HUES6 (cell line): Measurements from ENCODE around the gene GIPC1.

Experiments
- H3K27ac ChIP-seq: 2 replicates; pipeline ENCODE4 v1.7.0; 2013; ENCODE audit warnings: low read depth, mild to moderate bottlenecking, low read length, inconsistent platforms
- H3K27me3 ChIP-seq: 2 replicates; pipeline ENCODE4 v1.6.1; 2013; ENCODE audit warnings: low read length; ENCODE audit not compliant: control insufficient read depth, insufficient read depth
- H3K36me3 ChIP-seq: 2 replicates; pipeline ENCODE4 v1.6.1; 2013; ENCODE audit warnings: low read length; ENCODE audit not compliant: control insufficient read depth, insufficient read depth
- H3K4me1 ChIP-seq: 2 replicates; pipeline ENCODE4 v1.6.1; 2013; ENCODE audit warnings: low read length; ENCODE audit not compliant: control insufficient read depth, insufficient read depth
- H3K4me3 ChIP-seq: 2 replicates; pipeline ENCODE4 v1.5.1; 2013; ENCODE audit warnings: low read depth, low read length
- H3K9ac ChIP-seq: one replicate; pipeline ENCODE4 v1.6.1; 2013; ENCODE audit warnings: mild to moderate bottlenecking, low read length
- H3K9me3 ChIP-seq: 2 replicates; pipeline ENCODE4 v1.6.1; 2013; ENCODE audit warnings: low read depth, low read length; ENCODE audit not compliant: control insufficient read depth, insufficient read depth

GIPC1 gene

DNA sequence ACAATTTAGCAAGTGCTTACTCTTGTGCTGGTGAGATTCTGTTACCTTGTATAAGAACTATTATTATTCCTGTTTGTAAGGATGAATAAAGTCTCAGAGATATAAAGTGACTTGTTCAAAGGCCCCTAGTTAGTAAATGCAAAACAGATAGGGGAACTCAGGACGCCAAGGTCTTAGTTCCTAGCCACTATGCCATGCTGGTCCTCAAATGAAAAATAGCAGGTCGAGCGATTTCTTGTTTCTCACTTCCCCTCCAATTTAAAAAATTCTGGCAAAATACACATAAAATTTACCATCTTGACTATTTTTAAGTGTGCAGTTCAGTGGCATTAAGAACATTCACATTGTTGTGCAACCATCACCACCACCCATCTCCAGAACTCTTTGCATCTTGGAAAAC lies 34.6 kb upstream of the GIPC1 start:
- H3K9ac ChIP-seq, result no peak overlapping the region
- H3K36me3 ChIP-seq, result peaks cover 8% of the 10 kb centered on the region
- H3K4me1 ChIP-seq, result peaks cover 8% of the 10 kb centered on the region; the same call in 1 of the 2 replicates
- H3K27me3 ChIP-seq, result no peaks in the 10 kb centered on the region
- no peaks in the 10 kb centered on the region for H3K9me3 ChIP-seq
- H3K4me3 ChIP-seq, result peak overlapping the region; percentile 90
- no peak overlapping the region for H3K27ac ChIP-seq

DNA sequence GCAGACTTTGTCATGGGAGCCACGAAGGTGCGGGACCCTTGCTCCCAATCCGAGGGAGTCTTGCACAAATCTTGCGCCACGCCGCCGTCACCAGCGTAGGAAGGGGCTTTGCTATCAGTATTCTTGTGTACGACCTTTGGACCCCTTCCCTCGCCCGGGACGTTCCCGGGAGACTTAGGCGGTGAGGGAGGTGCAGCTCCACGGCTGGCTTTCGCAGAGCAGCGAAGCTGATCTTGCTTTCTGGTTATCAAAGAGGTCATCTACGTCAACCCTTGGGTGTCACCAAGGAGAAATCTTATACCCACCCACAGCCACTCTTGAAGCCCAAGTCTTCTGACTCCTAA lies 34.0 kb upstream of the GIPC1 start:
- no peaks in the 10 kb centered on the region for H3K9me3 ChIP-seq
- H3K27ac ChIP-seq, result peak overlapping the region; percentile 46
- H3K4me1 ChIP-seq, result peaks cover 10% of the 10 kb centered on the region; the same call in 1 of the 2 replicates

DNA sequence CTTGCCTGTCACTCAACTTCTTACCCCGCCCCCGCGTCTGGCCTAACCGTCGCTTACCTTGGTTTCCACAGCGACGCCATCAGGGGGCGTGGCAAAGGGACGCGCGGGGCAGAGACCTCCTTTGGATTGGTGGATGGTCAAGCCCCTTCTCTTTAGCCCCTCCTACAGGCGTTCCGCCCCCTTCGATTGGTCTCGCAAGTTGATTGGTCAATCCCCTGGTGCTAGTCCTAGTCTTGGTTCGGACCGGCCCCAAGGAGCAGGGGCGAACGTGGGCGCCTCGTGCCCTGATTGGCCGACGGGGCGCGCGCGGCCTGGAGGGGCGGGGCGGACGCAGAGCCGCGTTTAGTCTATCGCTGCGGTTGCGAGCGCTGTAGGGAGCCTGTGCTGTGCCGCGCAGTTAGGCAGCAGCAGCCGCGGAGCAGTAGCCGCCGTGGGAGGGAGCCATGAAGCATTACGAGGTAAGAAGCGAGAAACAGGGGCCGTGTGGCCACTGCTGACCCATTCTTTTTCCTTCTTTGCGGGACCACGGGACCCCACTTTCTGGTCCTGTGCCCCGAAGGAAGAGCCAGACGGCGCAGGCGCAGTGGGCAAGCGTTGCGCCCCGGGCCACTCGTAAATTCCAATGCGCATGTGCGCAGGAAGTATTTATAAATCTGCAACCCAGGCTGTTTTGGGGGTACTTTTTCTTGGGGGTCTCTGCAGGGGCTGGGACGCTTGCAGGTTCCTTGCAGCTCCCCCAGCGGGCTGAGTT lies 33.5 kb upstream of the GIPC1 start, which contains the start of gene TECR:
Gene TECR (plus strand): TSS at position 341 of the 751 bp plus-strand sequence. CDS start 103 bp downstream, at position 444.
- Histone ChIP-seq H3K36me3 (peaks cover 4% of the 10 kb centered on the region), H3K27ac (peak within 1 kb of the TSS; percentile 46), H3K27me3 (no peaks in the 10 kb centered on the region), H3K9me3 (no peaks in the 10 kb centered on the region), H3K4me1 (peaks cover 10% of the 10 kb centered on the region; the same call in 1 of the 2 replicates), H3K9ac (peak within 1 kb of the TSS; percentile 89), H3K4me3 (peak within 1 kb of the TSS; percentile 90)

More for the DNA sequence above, 34.0 kb upstream of the GIPC1 start:
- peaks cover 8% of the 10 kb centered on the region for H3K36me3 ChIP-seq
- no peaks in the 10 kb centered on the region for H3K27me3 ChIP-seq
- peak overlapping the region; percentile 89 for H3K9ac ChIP-seq
- peak overlapping the region; percentile 90 for H3K4me3 ChIP-seq

DNA sequence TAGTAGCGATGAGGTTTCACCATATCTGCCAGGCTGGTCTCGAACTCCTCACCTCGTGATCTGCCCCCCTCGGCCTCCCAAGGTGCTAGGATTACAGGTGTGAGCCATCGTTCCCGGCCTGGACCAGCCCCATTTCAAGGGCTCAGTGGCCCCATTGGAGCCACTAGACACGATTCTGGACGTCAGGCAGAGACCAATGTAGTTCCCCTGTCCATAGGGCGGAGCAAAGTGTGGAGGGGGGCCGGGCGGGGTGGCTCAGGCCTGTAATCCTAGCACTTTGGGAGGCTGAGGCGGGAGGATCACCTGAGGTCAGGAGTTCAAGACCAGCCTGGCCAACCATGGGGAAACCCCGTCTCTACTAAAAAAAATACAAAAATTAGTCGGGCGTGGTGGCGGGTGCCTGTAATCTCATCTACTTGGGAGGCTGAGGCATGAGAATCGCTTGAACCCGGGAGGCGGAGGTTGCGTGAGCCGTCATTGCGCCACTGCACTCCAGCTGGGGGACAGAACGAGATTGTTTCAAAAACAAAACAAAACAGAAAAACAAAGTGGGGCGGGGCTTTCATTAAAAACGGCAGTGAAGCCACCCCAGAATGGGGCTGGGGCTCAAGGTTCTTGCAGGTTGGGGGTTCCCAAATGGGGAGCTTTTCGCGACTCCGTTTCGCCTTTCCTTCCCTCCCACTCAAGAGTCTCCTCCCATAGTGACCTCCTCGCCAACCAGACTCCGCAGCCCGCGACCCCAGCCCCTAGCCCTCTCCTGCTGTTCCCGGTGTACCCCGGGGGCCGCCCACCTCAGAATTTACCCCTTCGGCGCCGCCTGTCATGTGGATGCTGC lies 32.7 kb upstream of the GIPC1 start:
- peak overlapping the region; percentile 63 for H3K4me3 ChIP-seq
- no peaks in the 10 kb centered on the region for H3K27me3 ChIP-seq
- peaks cover 10% of the 10 kb centered on the region; the same call in 1 of the 2 replicates for H3K4me1 ChIP-seq
- peaks cover 4% of the 10 kb centered on the region; the same call in 1 of the 2 replicates for H3K36me3 ChIP-seq
- H3K9ac ChIP-seq, result no peak overlapping the region
- no peak overlapping the region for H3K27ac ChIP-seq
- H3K9me3 ChIP-seq, result no peaks in the 10 kb centered on the region

DNA sequence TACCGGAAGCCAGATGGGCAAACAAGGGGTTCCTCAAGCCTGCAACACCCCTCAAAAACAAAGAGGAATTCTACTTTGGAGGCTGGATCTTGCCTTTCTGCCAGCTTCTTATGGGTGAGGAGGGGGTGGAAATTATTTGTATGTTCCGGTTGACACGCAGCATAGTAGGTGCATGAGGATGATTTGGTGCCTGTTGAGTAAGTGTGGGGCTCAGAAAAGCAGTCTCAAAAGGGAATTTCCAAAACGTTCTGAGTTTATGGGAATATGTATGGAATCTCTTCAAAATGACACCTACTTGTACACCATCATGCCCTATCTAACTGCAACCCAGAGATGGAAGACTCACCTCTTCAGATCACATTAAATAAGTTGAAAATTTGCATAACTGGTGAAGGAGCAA lies 30.5 kb upstream of the GIPC1 start:
- H3K27ac ChIP-seq, result no peak overlapping the region
- no peaks in the 10 kb centered on the region for H3K27me3 ChIP-seq
- H3K4me3 ChIP-seq, result no peak overlapping the region
- peaks cover 10% of the 10 kb centered on the region; the same call in 1 of the 2 replicates for H3K4me1 ChIP-seq
- no peaks in the 10 kb centered on the region for H3K9me3 ChIP-seq
- no peak overlapping the region for H3K9ac ChIP-seq
- H3K36me3 ChIP-seq, result no peaks in the 10 kb centered on the region

DNA sequence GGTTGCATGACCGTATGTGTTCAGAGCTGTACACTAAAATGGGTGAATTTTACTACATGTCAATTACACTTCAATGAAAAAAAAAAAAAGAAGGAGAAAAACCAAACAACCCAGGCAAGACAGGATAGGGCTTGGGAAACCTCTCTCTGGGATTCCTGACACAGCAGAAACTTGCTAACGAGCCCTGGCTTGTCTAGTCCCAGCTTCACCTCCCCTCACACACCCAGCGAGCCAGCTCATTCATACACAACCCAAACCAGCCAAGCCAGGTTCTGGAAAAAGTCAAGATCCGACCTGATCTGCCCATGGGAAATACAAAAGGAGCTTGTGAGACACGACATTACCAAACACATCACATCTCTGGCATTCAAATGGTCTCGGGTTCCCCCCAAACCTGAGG lies 29.8 kb upstream of the GIPC1 start:
- Histone ChIP-seq H3K4me3 (no peak overlapping the region), H3K27me3 (no peaks in the 10 kb centered on the region), H3K4me1 (peaks cover 10% of the 10 kb centered on the region; the same call in 1 of the 2 replicates), H3K36me3 (no peaks in the 10 kb centered on the region), H3K9me3 (no peaks in the 10 kb centered on the region), H3K9ac (no peak overlapping the region), H3K27ac (no peak overlapping the region)

DNA sequence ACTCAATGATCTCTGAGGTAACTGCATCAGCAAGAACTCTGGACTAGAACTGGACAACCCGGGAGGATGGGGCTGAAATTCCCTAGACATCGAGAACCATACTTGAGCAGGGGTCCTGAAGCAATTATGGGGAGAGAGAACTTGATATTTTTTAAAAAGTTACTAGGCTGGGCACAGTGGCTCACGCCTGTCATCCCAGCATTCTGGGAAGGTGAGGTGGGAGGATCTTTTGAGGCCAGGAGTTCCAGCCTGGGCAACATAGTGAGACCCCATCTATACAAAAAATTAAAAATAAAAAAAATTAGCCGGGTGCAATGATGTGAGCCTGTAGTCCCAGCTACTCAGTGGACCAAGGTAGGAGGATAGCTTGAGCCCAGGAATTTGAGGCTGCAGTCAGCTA lies 24.6 kb upstream of the GIPC1 start:
- Histone ChIP-seq H3K27ac (no peak overlapping the region), H3K36me3 (peaks cover 12% of the 10 kb centered on the region), H3K4me1 (peaks cover 20% of the 10 kb centered on the region), H3K4me3 (no peak overlapping the region), H3K27me3 (no peaks in the 10 kb centered on the region), H3K9ac (no peak overlapping the region), H3K9me3 (no peaks in the 10 kb centered on the region)

DNA sequence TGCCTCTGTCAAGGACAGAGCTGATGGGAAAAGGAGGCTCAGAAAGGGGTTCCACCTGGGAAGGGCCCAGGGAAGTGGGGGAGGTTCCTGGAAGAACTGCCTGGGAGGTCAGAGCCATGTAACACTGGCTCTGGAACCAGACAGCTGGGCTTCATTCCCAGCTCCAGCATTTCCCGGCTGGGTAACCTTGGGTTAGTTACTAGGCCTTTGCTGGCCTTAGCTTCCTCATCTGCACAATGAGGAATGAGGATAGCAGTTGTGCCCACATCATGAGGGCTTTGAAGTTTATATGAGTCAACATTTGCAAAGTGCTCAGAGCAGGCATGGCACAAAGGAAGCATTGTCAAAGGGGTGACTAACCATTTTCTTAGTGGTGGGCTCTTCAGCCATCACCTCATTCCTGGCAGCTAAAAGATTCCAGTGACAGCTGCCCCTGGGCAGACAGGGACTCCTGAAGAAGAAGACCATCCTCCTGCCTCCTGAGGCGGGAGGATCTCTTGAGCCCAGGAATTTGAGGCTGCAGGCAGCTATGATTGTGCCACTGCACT lies 24.0 kb upstream of the GIPC1 start:
- peaks cover 18% of the 10 kb centered on the region for H3K4me1 ChIP-seq
- H3K9ac ChIP-seq, result peak overlapping the region; percentile 46
- peaks cover 18% of the 10 kb centered on the region for H3K36me3 ChIP-seq
- H3K27me3 ChIP-seq, result no peaks in the 10 kb centered on the region
- H3K9me3 ChIP-seq, result no peaks in the 10 kb centered on the region
- H3K27ac ChIP-seq, result peak overlapping the region; percentile 74; the same call in 1 of the 2 replicates
- no peak overlapping the region for H3K4me3 ChIP-seq

DNA sequence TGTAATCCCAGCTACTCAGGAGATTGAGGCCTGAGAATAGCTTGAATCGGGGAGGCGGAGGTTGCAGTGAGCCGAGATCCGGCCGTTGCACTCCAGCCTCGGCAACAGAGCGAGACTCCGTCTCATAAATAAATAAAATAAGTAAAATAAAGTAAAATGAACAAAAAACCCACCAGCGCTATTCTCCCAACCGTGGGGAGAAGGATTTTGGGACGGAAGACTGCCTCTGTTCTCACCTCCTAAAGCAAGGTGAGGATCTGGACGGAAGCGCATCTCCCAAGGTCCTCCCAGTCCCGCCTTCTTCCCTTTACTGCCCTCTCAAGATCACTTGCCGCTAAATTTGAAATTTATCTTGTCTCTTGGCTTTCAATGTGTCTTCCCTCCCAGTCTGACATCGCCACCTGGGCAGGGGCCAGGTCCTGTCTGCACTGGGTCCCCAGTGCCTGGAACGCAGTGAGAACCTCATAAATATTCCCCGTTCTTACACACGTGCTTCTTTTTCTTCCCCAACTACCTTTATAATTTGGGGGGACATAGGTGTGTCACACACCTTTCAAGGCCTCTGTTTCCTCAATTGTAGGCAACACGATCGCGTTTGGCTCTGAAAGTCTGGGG lies 23.4 kb upstream of the GIPC1 start:
- Histone ChIP-seq H3K4me1 (peaks cover 18% of the 10 kb centered on the region), H3K27me3 (no peaks in the 10 kb centered on the region), H3K36me3 (peaks cover 24% of the 10 kb centered on the region), H3K9ac (peak overlapping the region; percentile 46), H3K4me3 (no peak overlapping the region; the same call in 1 of the 2 replicates), H3K27ac (peak overlapping the region; percentile 74; the same call in 1 of the 2 replicates), H3K9me3 (no peaks in the 10 kb centered on the region)

DNA sequence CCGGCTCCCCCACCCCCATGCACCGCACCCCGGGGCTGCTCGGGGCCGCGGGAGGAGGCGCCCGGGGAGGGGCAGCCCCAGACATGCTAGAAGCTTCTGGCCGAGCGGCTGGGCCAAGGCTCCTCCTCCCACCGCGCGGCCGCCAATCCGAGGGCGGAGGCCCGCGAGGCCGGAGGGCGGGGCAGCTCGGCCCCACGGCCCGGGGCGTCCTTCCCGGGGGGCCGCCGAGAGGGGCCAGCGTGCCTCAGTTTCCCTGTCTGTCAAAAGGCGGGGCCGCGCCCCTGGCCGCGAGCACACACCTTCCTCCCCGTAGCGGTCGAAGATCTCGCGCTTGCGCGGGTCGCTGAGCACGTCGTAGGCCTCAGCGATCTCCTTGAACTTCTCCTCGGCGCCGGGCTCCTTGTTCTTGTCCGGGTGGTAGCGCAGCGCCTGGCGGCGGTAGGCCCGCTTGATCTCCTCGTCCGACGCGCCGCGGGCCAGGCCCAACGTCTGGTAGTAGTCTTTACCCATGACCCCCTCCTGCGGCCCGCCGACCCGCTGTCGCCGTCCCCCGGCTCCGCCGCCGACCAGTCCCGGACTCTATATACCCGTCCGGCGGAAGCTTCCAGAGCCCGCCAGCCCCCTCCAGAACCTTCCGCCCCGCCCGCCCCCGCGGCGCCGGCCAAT lies 22.0 kb upstream of the GIPC1 start, which contains the start of gene DNAJB1:
Gene DNAJB1 (minus strand): TSS at position 558 of the 666 bp plus-strand sequence. CDS start 48 bp downstream, at position 510.
- H3K27ac ChIP-seq, result peak within 1 kb of the TSS; percentile 93
- no peaks in the 10 kb centered on the region for H3K27me3 ChIP-seq
- peaks cover 18% of the 10 kb centered on the region for H3K4me1 ChIP-seq
- no peaks in the 10 kb centered on the region for H3K9me3 ChIP-seq
- H3K36me3 ChIP-seq, result peaks cover 29% of the 10 kb centered on the region
- H3K9ac ChIP-seq, result peak within 1 kb of the TSS; percentile 97
- peak within 1 kb of the TSS; percentile 100 for H3K4me3 ChIP-seq
